Measurements from ENCODE around the gene ARMC9. TPM values are rescaled to one million over a fixed set of nuclear protein-coding genes. Genes with fewer than 3 reads are reported as not detected.

ARMC9 gene
- total and polyA plus RNA-seq, 4 donors, result 20.5 to 51.6 (median 38.6) TPM

- H3K9ac ChIP-seq (ENCODE audit: insufficient read depth in 1 of 2, low read length in 2 of 2), result no peak overlapping the region
- no peak overlapping the region for H3K4me3 ChIP-seq
- DNase-seq (no peak), ATAC-seq (ENCODE audit: insufficient read depth, low FRiP score) (no peak)
- no peaks in the 10 kb centered on the region for H3K27me3 ChIP-seq (ENCODE audit: control insufficient read depth in 3 of 3, insufficient read depth in 3 of 3, low read length in 2 of 3)
- 89 to 93% methylated on average over 5 of the region's 5 CpGs for WGBS, 2 donors
- no peak for TF ChIP-seq CTCF (IDR thresholded peaks at IDR 0.05; ENCODE audit: control extremely low read depth, extremely low read depth)
- H3K36me3 ChIP-seq (ENCODE audit: control insufficient read depth in 4 of 4, insufficient read depth in 4 of 4, low read length in 4 of 4), result peaks cover 0 to 18% (median 7%) of the 10 kb centered on the region in 4 donors
- no peak overlapping the region for H3K27ac ChIP-seq (ENCODE audit: low read depth in 1 of 2, low read length in 1 of 2)
- no peaks in the 10 kb centered on the region for H3K9me3 ChIP-seq (ENCODE audit: control insufficient read depth in 4 of 4, insufficient read depth in 3 of 4, low read length in 3 of 4)
- H3K4me1 ChIP-seq (ENCODE audit: control insufficient read depth in 5 of 5, insufficient read depth in 5 of 5, low read length in 5 of 5), result peaks cover 0 to 4% (median 0%) of the 10 kb centered on the region in 5 donors
These were observed 6.2 kb downstream of the ARMC9 start for GRCh38 chr2:231204581-231204980.

- peaks cover 0 to 1% (median 0%) of the 10 kb centered on the region in 5 donors for H3K4me1 ChIP-seq (ENCODE audit: control insufficient read depth in 5 of 5, insufficient read depth in 5 of 5, low read length in 5 of 5)
- H3K9ac ChIP-seq (ENCODE audit: insufficient read depth in 1 of 2, low read length in 2 of 2), result no peak overlapping the region
- DNase-seq (no peak), ATAC-seq (ENCODE audit: insufficient read depth, low FRiP score) (no peak)
- no peak overlapping the region for H3K27ac ChIP-seq (ENCODE audit: low read depth in 1 of 2, low read length in 1 of 2)
- H3K4me3 ChIP-seq, result no peak overlapping the region
- no peak for TF ChIP-seq CTCF (IDR thresholded peaks at IDR 0.05; ENCODE audit: control extremely low read depth, extremely low read depth)
- peaks cover 0 to 23% (median 10%) of the 10 kb centered on the region in 4 donors for H3K36me3 ChIP-seq (ENCODE audit: control insufficient read depth in 4 of 4, insufficient read depth in 4 of 4, low read length in 4 of 4)
- no peaks in the 10 kb centered on the region for H3K27me3 ChIP-seq (ENCODE audit: control insufficient read depth in 3 of 3, insufficient read depth in 3 of 3, low read length in 2 of 3)
- WGBS, 2 donors, result 77 to 85% methylated on average over 4 of the region's 4 CpGs
- H3K9me3 ChIP-seq (ENCODE audit: control insufficient read depth in 4 of 4, insufficient read depth in 3 of 4, low read length in 3 of 4), result no peaks in the 10 kb centered on the region
These were observed 9.3 kb downstream of the ARMC9 start for GRCh38 chr2:231207734-231208133.

- Histone ChIP-seq H3K36me3 (ENCODE audit: control insufficient read depth in 4 of 4, insufficient read depth in 4 of 4, low read length in 4 of 4) (peaks cover 0 to 27% (median 10%) of the 10 kb centered on the region in 4 donors), H3K4me3 (no peak overlapping the region), H3K27ac (ENCODE audit: low read depth in 1 of 2, low read length in 1 of 2) (no peak overlapping the region), H3K9ac (ENCODE audit: insufficient read depth in 1 of 2, low read length in 2 of 2) (no peak overlapping the region), H3K4me1 (ENCODE audit: control insufficient read depth in 5 of 5, insufficient read depth in 5 of 5, low read length in 5 of 5) (no peaks in the 10 kb centered on the region), H3K27me3 (ENCODE audit: control insufficient read depth in 3 of 3, insufficient read depth in 3 of 3, low read length in 2 of 3) (no peaks in the 10 kb centered on the region), H3K9me3 (ENCODE audit: control insufficient read depth in 4 of 4, insufficient read depth in 3 of 4, low read length in 3 of 4) (no peaks in the 10 kb centered on the region)
- no peak for TF ChIP-seq CTCF (IDR thresholded peaks at IDR 0.05; ENCODE audit: control extremely low read depth, extremely low read depth)
- WGBS, 2 donors, result 85% methylated on average over 3 of the region's 3 CpGs
- ATAC-seq (ENCODE audit: insufficient read depth, low FRiP score) (no peak), DNase-seq (no peak)
These were observed 12.4 kb downstream of the ARMC9 start for GRCh38 chr2:231210782-231211181.

- Histone ChIP-seq H3K4me1 (ENCODE audit: control insufficient read depth in 5 of 5, insufficient read depth in 5 of 5, low read length in 5 of 5) (no peaks in the 10 kb centered on the region), H3K9me3 (ENCODE audit: control insufficient read depth in 4 of 4, insufficient read depth in 3 of 4, low read length in 3 of 4) (no peaks in the 10 kb centered on the region), H3K9ac (ENCODE audit: insufficient read depth in 1 of 2, low read length in 2 of 2) (no peak overlapping the region), H3K36me3 (ENCODE audit: control insufficient read depth in 4 of 4, insufficient read depth in 4 of 4, low read length in 4 of 4) (peaks cover 0 to 27% (median 10%) of the 10 kb centered on the region in 4 donors), H3K27ac (ENCODE audit: low read depth in 1 of 2, low read length in 1 of 2) (no peak overlapping the region), H3K27me3 (ENCODE audit: control insufficient read depth in 3 of 3, insufficient read depth in 3 of 3, low read length in 2 of 3) (no peaks in the 10 kb centered on the region), H3K4me3 (no peak overlapping the region)
- DNase-seq (peak in 1 of 3 donors; percentile 75), ATAC-seq (ENCODE audit: insufficient read depth, low FRiP score) (no peak)
- WGBS, 2 donors, result 77 to 91% methylated on average over 2 of the region's 2 CpGs
- no peak for TF ChIP-seq CTCF (IDR thresholded peaks at IDR 0.05; ENCODE audit: control extremely low read depth, extremely low read depth)
These were observed 13.1 kb downstream of the ARMC9 start for GRCh38 chr2:231211486-231211885.

Data from lung (tissue), 12 donors.